ENCODE measurements around the gene RBFOX2. TPM values are rescaled to one million over a fixed set of nuclear protein-coding genes. Genes with fewer than 3 reads are reported as not detected.

RBFOX2 gene
- total and polyA plus RNA-seq, 2 donors (not counting 3 experiments of a cell fraction or from before 2014, with no cell fraction given), result 125 to 142 TPM

GRCh38 chr22:35809816-35810215 lies 218.8 kb downstream of the RBFOX2 start:
- no peaks in the 10 kb centered on the region for H3K27me3 ChIP-seq (ENCODE audit: control insufficient read depth in 2 of 2, insufficient read depth in 2 of 2, low read length in 2 of 2)
- no TSS peak for BruUV-seq (replicated peaks)
- ChIA-PET CTCF (no interaction called here), POLR2A (no interaction called here)
- H4K20me1 ChIP-seq (replicated peaks; ENCODE audit: control insufficient read depth, extremely low read depth, insufficient read depth, low read length), result peaks cover 2% of the 10 kb centered on the region
- FAIRE-seq (no peak), DNase-seq (ENCODE audit: low read depth, low spot score) (no peak)
- dilution Hi-C loops (cut with MboI; ENCODE audit: extremely low pct_ligation_motif_present, low sequenced_read_pairs) (no loop called here), intact Hi-C loops (cut with micrococcal nuclease) (no loop called here)
- H3K9me3 ChIP-seq (replicated peaks; ENCODE audit: control insufficient read depth, insufficient read depth, low read length), result no peaks in the 10 kb centered on the region
- no peak for TF ChIP-seq CTCF (IDR thresholded peaks at IDR 0.05; ENCODE audit: extremely low read depth in 1 of 2, insufficient read depth in 1 of 2, low read depth in 1 of 2, low read length in 2 of 2)
- TF ChIP-seq MYC (IDR thresholded peaks at IDR 0.05; ENCODE audit: low read depth, low read length), result no peak
- TF ChIP-seq FOS (IDR thresholded peaks at IDR 0.05; ENCODE audit: borderline replicate concordance, insufficient read depth, low read length), result no peak
- no peak for TF ChIP-seq POLR2A (IDR thresholded peaks at IDR 0.05; ENCODE audit: low read depth, low read length)
- TF ChIP-seq GATA2 (IDR thresholded peaks at IDR 0.05; ENCODE audit: insufficient read depth, insufficient read length, low read depth, low read length), result no peak
- TF ChIP-seq JUN (IDR thresholded peaks at IDR 0.05; ENCODE audit: borderline replicate concordance, insufficient read depth, insufficient read length, low read depth), result no peak
- no peak for TF ChIP-seq EZH2 (IDR thresholded peaks at IDR 0.05; ENCODE audit: borderline replicate concordance, low read depth, low read length, severe bottlenecking)
- no peak for TF ChIP-seq POLR2AphosphoS5 (IDR thresholded peaks at IDR 0.05; ENCODE audit: insufficient read depth, low read depth, low read length)
- no peak for TF ChIP-seq MAX (IDR thresholded peaks at IDR 0.05; ENCODE audit: insufficient read depth, insufficient read length)
- H3K4me1 ChIP-seq (ENCODE audit: control insufficient read depth, extremely low read depth, insufficient read depth, low read length), result no peaks in the 10 kb centered on the region
- no peak overlapping the region for H3K9ac ChIP-seq (replicated peaks; ENCODE audit: extremely low read depth, insufficient read depth, low read length)
- peaks cover 10 to 11% of the 10 kb centered on the region in 2 experiments for H3K36me3 ChIP-seq (ENCODE audit: control insufficient read depth in 2 of 2, extremely low read depth in 1 of 2, insufficient read depth in 2 of 2, low read length in 2 of 2)
- H3K4me2 ChIP-seq (ENCODE audit: insufficient read depth, low read length), result no peak overlapping the region
- H3K27ac ChIP-seq (ENCODE audit: insufficient read depth, low read depth, low read length), result no peak overlapping the region
- no peak overlapping the region for H3K4me3 ChIP-seq (replicated peaks in 1 of 3; ENCODE audit: insufficient read depth in 1 of 3, low read depth in 1 of 3, low read length in 3 of 3)
- H3K9me1 ChIP-seq (replicated peaks; ENCODE audit: control insufficient read depth, extremely low read depth, insufficient read depth, low read length), result peaks cover 3% of the 10 kb centered on the region
- H2AFZ ChIP-seq (ENCODE audit: low read depth, low read length), result no peak overlapping the region
- H3K79me2 ChIP-seq (ENCODE audit: control insufficient read depth, insufficient read depth, low read length), result peaks cover 71% of the 10 kb centered on the region
